Esophagus squamous epithelium (tissue), 4 donors: ENCODE results near the gene SLC38A11.

Experiments
- POLR2A ChIP-seq, 4 donors: fragments of 450-650 bp; IDR thresholded peaks; one replicate each; pipeline ENCODE4 v1.6.1; 2017; ENCODE audit warnings: antibody characterized with exemption in 4 of 4, mild to moderate bottlenecking in 4 of 4, moderate library complexity in 3 of 4
- TF ChIP-seq, protein P1 (sequence below), 6 experiments: fragments of 450-650 bp in 4 of 6; fragments of 200-600 bp in 2 of 6; sonication (generic) in 2 of 6; IDR thresholded peaks; one replicate each; pipeline ENCODE4 v1.5.1; 2016 to 2019; ENCODE audit warnings: antibody characterized with exemption in 6 of 6, mild to moderate bottlenecking in 4 of 6, moderate library complexity in 4 of 6

DNA sequence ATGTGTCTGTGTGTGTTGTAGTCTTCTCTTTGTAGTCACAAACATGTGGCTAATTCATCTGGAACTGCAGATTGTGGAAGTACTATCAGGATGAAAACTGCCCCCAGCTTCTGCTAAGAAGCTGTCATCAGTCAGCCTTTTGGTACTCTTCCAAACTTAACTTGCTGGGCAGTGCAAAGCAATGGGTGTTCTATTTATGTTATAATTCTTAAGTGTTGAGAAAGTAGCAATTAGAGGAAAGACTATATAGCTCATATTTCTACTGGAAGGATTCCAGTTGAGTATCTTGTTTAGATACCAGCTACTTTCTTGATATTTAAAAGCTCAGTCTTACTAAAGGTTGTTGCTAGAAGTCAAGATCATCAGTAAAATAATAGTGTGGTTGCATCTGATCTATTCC, 52.1 kb downstream of the SLC38A11 start:
- TF ChIP-seq, protein P1, sequence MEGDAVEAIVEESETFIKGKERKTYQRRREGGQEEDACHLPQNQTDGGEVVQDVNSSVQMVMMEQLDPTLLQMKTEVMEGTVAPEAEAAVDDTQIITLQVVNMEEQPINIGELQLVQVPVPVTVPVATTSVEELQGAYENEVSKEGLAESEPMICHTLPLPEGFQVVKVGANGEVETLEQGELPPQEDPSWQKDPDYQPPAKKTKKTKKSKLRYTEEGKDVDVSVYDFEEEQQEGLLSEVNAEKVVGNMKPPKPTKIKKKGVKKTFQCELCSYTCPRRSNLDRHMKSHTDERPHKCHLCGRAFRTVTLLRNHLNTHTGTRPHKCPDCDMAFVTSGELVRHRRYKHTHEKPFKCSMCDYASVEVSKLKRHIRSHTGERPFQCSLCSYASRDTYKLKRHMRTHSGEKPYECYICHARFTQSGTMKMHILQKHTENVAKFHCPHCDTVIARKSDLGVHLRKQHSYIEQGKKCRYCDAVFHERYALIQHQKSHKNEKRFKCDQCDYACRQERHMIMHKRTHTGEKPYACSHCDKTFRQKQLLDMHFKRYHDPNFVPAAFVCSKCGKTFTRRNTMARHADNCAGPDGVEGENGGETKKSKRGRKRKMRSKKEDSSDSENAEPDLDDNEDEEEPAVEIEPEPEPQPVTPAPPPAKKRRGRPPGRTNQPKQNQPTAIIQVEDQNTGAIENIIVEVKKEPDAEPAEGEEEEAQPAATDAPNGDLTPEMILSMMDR (IDR thresholded peaks at IDR 0.05) = no peak
- no peak for TF ChIP-seq POLR2A (IDR thresholded peaks at IDR 0.05)
